Activated CD8-positive, alpha-beta T cell treated with anti-CD3 and anti-CD28 coated beads for 36 hours (primary cell): ENCODE measurements around the gene MCC. TPM values are rescaled to one million over a fixed set of nuclear protein-coding genes. Genes with fewer than 3 reads are reported as not detected.

Experiments
- ATAC-seq: fragments of 200-7000 bp; cut with Tn5 transposase; one replicate; pipeline ENCODE4 v1.10.0; 2021; ENCODE audit warnings: mild to moderate bottlenecking, moderate library complexity
- CTCF ChIA-PET: fragments of 350-600 bp; sonication (Branson Sonifier 250); formaldehyde crosslinking; loops from one replicate; lab custom pipeline; 2021; ENCODE audit warnings: antibody characterized with exemption; lab: Charles Lee
- POLR2A ChIA-PET: fragments of 350-600 bp; sonication (Branson Sonifier 250); formaldehyde crosslinking; loops from one replicate; lab custom pipeline; 2021; ENCODE audit warnings: antibody characterized with exemption; lab: Charles Lee
- DNase-seq: peaks from one replicate; pipeline ENCODE4 v3.0.0-alpha.2; 2020
- H3K27ac Mint-ChIP-seq: one replicate; pipeline ENCODE4 v1.8.0; 2021; ENCODE audit warnings: mild to moderate bottlenecking, mixed read lengths
- H3K27me3 Mint-ChIP-seq: one replicate; pipeline ENCODE4 v1.8.0; 2021; ENCODE audit warnings: mixed read lengths
- H3K36me3 Mint-ChIP-seq: one replicate; pipeline ENCODE4 v1.8.0; 2021; ENCODE audit warnings: low read depth, mixed read lengths
- H3K4me1 Mint-ChIP-seq: one replicate; pipeline ENCODE4 v1.8.0; 2021; ENCODE audit warnings: low read depth, mixed read lengths
- H3K4me3 Mint-ChIP-seq: one replicate; pipeline ENCODE4 v1.8.0; 2021; ENCODE audit warnings: mild to moderate bottlenecking, moderate library complexity, mixed read lengths
- H3K9me3 Mint-ChIP-seq: one replicate; pipeline ENCODE4 v1.8.0; 2021; ENCODE audit warnings: mixed read lengths
- CTCF ChIP-seq: fragments of 200-600 bp; IDR thresholded peaks from one replicate; pipeline ENCODE4 v1.8.0; 2022; ENCODE audit warnings: antibody characterized with exemption, mild to moderate bottlenecking
- intact Hi-C: fragments of 100-400 bp; cut with micrococcal nuclease; formaldehyde crosslinking; loops from one replicate; pipeline ENCODE4 v1.10.0; 2022
- total RNA-seq, 2 experiments: library from RNA; stranded (reverse); gene quantifications; one replicate each; pipeline ENCODE4 v1.2.3, GENCODE V29; 2021

The MCC gene
- total RNA-seq, 2 experiments from 2014 or later, result 4.9 to 5.4 TPM

GRCh38 chr5:113524927-113525326, 36.7 kb upstream of the MCC start:
- TF ChIP-seq CTCF, result no peak
- Mint-ChIP-seq H3K27me3 (no peaks in the 10 kb centered on the region), H3K4me3 (no peak overlapping the region), H3K27ac (peak overlapping the region; percentile 69), H3K9me3 (no peaks in the 10 kb centered on the region), H3K4me1 (peaks cover 43% of the 10 kb centered on the region), H3K36me3 (peaks cover 28% of the 10 kb centered on the region)
- peak; percentile 61 for ATAC-seq
- intact Hi-C loops, result no loop called here
- ChIA-PET CTCF (interaction anchor here (0.7 to 2.4 kb wide), 3 partner anchors 11 to 81 kb away, joined by 4 to 7 read pairs (median 5); partner anchors contain the start of gene YTHDC2), POLR2A (no interaction called here)
- DNase-seq, result no peak

- TF ChIP-seq CTCF, result no peak
- no peaks in the 10 kb centered on the region for H3K9me3 Mint-ChIP-seq
- no peak for DNase-seq
- H3K4me1 Mint-ChIP-seq, result peaks cover 48% of the 10 kb centered on the region
- intact Hi-C loops, result no loop called here
- POLR2A ChIA-PET, result interaction anchor here (0.6 to 1.1 kb wide), 2 partner anchors 10 to 165 kb away, joined by 3 read pairs; partner anchors contain the start of gene YTHDC2
- CTCF ChIA-PET, result interaction anchor here (2.4 kb wide), 1 partner anchor 9 kb away, joined by 7 read pairs; the partner anchor contains the start of gene YTHDC2
- H3K27ac Mint-ChIP-seq, result peak overlapping the region; percentile 26
- H3K4me3 Mint-ChIP-seq, result no peak overlapping the region
- no peak for ATAC-seq
- peaks cover 31% of the 10 kb centered on the region for H3K36me3 Mint-ChIP-seq
- no peaks in the 10 kb centered on the region for H3K27me3 Mint-ChIP-seq
Observed at GRCh38 chr5:113523168-113523567, 34.9 kb upstream of the MCC start.

- POLR2A ChIA-PET, result interaction anchor here (0.6 to 0.9 kb wide), 2 partner anchors 9 to 13 kb away, joined by 3 read pairs; no protein-coding TSS in a partner anchor
- no peak overlapping the region for H3K4me3 Mint-ChIP-seq
Observed at GRCh38 chr5:113520899-113521298, 32.6 kb upstream of the MCC start.

GRCh38 chr5:113520429-113520828, 32.2 kb upstream of the MCC start:
- H3K36me3 Mint-ChIP-seq, result peaks cover 39% of the 10 kb centered on the region
- H3K27ac Mint-ChIP-seq, result peak overlapping the region; percentile 46
- peaks cover 63% of the 10 kb centered on the region for H3K4me1 Mint-ChIP-seq
- H3K27me3 Mint-ChIP-seq, result no peaks in the 10 kb centered on the region
- peak; percentile 57 for DNase-seq
- no peak overlapping the region for H3K4me3 Mint-ChIP-seq
- no peaks in the 10 kb centered on the region for H3K9me3 Mint-ChIP-seq
- CTCF ChIA-PET, result no interaction called here
- intact Hi-C loops, result no loop called here
- no peak for TF ChIP-seq CTCF
- POLR2A ChIA-PET, result interaction anchor here (0.9 kb wide), 1 partner anchor 8 kb away, joined by 3 read pairs; no protein-coding TSS in a partner anchor
- ATAC-seq, result peak; percentile 88

More at GRCh38 chr5:113520899-113521298, 32.6 kb upstream of the MCC start:
- peak overlapping the region; percentile 46 for H3K27ac Mint-ChIP-seq
- ATAC-seq (no peak), DNase-seq (no peak)
- TF ChIP-seq CTCF, result no peak
- CTCF ChIA-PET, result no interaction called here
- no peaks in the 10 kb centered on the region for H3K27me3 Mint-ChIP-seq
- H3K4me1 Mint-ChIP-seq, result peaks cover 60% of the 10 kb centered on the region
- peaks cover 37% of the 10 kb centered on the region for H3K36me3 Mint-ChIP-seq
- intact Hi-C loops, result no loop called here
- no peaks in the 10 kb centered on the region for H3K9me3 Mint-ChIP-seq

GRCh38 chr5:113519412-113519811, 31.2 kb upstream of the MCC start:
- ChIA-PET CTCF (no interaction called here), POLR2A (no interaction called here)
- intact Hi-C loops, result loop anchor here (10.0 kb wide), 1 partner anchor 505 kb away; no protein-coding TSS in a partner anchor
- DNase-seq (no peak), ATAC-seq (no peak)
- Mint-ChIP-seq H3K36me3 (peaks cover 38% of the 10 kb centered on the region), H3K9me3 (no peaks in the 10 kb centered on the region), H3K27ac (no peak overlapping the region), H3K4me3 (no peak overlapping the region), H3K4me1 (peaks cover 58% of the 10 kb centered on the region), H3K27me3 (no peaks in the 10 kb centered on the region)
- no peak for TF ChIP-seq CTCF
